Adipocyte (in vitro differentiated cells): Measurements from ENCODE around the gene KDM3B.

Experiments
- DNase-seq: peaks from one replicate; pipeline ENCODE4 v3.0.0-alpha.2; 2015; ENCODE audit warnings: low read depth
- H3K27me3 ChIP-seq: replicated peaks from 2 replicates; pipeline ENCODE4 v1.7.0; 2013; ENCODE audit warnings: mild to moderate bottlenecking, low read length, moderate library complexity; ENCODE audit not compliant: control insufficient read depth, insufficient read depth
- H3K36me3 ChIP-seq: 2 replicates; pipeline ENCODE4 v1.7.0; 2013; ENCODE audit warnings: low read length, mild to moderate bottlenecking, moderate library complexity; ENCODE audit not compliant: control insufficient read depth, insufficient read depth, severe bottlenecking
- H3K4me1 ChIP-seq: 2 replicates; pipeline ENCODE4 v1.7.0; 2013; ENCODE audit warnings: mild to moderate bottlenecking, low read length, moderate library complexity; ENCODE audit not compliant: control insufficient read depth, insufficient read depth
- H3K4me3 ChIP-seq: 2 replicates; pipeline ENCODE4 v1.7.0; 2013; ENCODE audit warnings: mild to moderate bottlenecking, low read length, moderate library complexity
- H3K9ac ChIP-seq: 2 replicates; pipeline ENCODE4 v1.7.0; 2013; ENCODE audit warnings: mild to moderate bottlenecking, low read length, moderate library complexity
- H3K9me3 ChIP-seq: 2 replicates; pipeline ENCODE4 v1.7.0; 2013; ENCODE audit warnings: mild to moderate bottlenecking, low read length, moderate library complexity; ENCODE audit not compliant: control insufficient read depth

The KDM3B gene

DNA sequence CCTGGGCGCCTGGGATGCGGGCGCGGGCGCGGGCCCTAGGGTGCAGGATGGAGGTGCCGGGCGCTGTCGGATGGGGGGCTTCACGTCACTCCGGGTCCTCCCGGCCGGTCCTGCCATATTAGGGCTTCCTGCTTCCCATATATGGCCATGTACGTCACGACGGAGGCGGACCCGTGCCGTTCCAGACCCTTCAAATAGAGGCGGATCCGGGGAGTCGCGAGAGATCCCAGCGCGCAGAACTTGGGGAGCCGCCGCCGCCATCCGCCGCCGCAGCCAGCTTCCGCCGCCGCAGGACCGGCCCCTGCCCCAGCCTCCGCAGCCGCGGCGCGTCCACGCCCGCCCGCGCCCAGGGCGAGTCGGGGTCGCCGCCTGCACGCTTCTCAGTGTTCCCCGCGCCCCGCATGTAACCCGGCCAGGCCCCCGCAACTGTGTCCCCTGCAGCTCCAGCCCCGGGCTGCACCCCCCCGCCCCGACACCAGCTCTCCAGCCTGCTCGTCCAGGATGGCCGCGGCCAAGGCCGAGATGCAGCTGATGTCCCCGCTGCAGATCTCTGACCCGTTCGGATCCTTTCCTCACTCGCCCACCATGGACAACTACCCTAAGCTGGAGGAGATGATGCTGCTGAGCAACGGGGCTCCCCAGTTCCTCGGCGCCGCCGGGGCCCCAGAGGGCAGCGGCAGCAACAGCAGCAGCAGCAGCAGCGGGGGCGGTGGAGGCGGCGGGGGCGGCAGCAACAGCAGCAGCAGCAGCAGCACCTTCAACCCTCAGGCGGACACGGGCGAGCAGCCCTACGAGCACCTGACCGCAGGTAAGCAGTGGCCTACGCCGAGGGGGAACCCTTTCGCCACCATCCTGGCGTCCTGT is 113.0 kb downstream of the KDM3B start, which contains the start of gene EGR1:
TSS of gene EGR1 (plus strand) at position 219 of the 864 bp plus-strand sequence. CDS start at position 502, 283 bp downstream.
- Histone ChIP-seq H3K4me1 (peaks cover 26% of the 10 kb centered on the region), H3K4me3 (peak within 1 kb of the TSS; percentile 90), H3K36me3 (no peaks in the 10 kb centered on the region), H3K9ac (peak within 1 kb of the TSS; percentile 91), H3K27me3 (no peaks in the 10 kb centered on the region), H3K9me3 (no peaks in the 10 kb centered on the region)
- peak; percentile 97 for DNase-seq

DNA sequence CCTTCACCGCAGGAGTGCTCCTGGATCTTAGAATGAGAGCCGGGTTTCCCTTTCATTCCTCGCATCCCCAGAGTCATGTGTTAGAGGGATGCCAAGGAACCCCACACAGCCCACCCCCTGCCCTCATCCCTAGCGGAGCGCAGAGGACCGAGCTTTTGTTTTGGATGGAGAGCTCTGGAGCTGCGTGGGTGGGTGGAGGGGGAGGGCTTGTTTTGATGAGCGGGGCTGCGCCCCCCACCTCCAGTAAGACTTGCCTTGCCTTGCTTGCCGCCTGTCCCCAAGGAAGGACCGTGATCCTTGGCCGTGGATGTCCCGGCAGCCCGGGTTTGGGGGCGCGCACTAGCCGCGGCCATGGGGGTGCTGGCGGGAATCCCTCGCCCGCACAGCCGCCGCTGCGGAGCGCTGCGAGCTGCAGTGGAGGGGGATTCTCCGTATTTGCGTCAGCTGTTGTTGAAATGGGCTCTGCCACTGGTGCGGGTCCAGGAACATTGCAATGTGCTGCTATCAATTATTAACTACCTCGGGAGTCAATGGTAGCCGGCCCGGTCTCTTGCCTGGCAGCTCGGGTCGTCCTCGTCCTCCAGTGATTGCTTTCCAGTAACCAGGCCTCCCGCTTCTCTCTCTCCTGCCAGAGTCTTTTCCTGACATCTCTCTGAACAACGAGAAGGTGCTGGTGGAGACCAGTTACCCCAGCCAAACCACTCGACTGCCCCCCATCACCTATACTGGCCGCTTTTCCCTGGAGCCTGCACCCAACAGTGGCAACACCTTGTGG is 113.8 kb downstream of the KDM3B start:
- Histone ChIP-seq H3K9ac (peak overlapping the region; percentile 71), H3K36me3 (no peaks in the 10 kb centered on the region), H3K4me3 (peak overlapping the region; percentile 90), H3K27me3 (no peaks in the 10 kb centered on the region), H3K4me1 (peaks cover 21% of the 10 kb centered on the region), H3K9me3 (no peaks in the 10 kb centered on the region)
- peak; percentile 50 for DNase-seq

DNA sequence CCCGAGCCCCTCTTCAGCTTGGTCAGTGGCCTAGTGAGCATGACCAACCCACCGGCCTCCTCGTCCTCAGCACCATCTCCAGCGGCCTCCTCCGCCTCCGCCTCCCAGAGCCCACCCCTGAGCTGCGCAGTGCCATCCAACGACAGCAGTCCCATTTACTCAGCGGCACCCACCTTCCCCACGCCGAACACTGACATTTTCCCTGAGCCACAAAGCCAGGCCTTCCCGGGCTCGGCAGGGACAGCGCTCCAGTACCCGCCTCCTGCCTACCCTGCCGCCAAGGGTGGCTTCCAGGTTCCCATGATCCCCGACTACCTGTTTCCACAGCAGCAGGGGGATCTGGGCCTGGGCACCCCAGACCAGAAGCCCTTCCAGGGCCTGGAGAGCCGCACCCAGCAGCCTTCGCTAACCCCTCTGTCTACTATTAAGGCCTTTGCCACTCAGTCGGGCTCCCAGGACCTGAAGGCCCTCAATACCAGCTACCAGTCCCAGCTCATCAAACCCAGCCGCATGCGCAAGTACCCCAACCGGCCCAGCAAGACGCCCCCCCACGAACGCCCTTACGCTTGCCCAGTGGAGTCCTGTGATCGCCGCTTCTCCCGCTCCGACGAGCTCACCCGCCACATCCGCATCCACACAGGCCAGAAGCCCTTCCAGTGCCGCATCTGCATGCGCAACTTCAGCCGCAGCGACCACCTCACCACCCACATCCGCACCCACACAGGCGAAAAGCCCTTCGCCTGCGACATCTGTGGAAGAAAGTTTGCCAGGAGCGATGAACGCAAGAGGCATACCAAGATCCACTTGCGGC is 114.6 kb downstream of the KDM3B start:
- DNase-seq = peak; percentile 36
- Histone ChIP-seq H3K9ac (peak overlapping the region; percentile 71), H3K27me3 (no peaks in the 10 kb centered on the region), H3K9me3 (no peaks in the 10 kb centered on the region), H3K4me3 (peak overlapping the region; percentile 90), H3K4me1 (peaks cover 17% of the 10 kb centered on the region), H3K36me3 (no peaks in the 10 kb centered on the region)

DNA sequence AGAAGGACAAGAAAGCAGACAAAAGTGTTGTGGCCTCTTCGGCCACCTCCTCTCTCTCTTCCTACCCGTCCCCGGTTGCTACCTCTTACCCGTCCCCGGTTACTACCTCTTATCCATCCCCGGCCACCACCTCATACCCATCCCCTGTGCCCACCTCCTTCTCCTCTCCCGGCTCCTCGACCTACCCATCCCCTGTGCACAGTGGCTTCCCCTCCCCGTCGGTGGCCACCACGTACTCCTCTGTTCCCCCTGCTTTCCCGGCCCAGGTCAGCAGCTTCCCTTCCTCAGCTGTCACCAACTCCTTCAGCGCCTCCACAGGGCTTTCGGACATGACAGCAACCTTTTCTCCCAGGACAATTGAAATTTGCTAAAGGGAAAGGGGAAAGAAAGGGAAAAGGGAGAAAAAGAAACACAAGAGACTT is 115.2 kb downstream of the KDM3B start:
- no peak for DNase-seq
- Histone ChIP-seq H3K9me3 (no peaks in the 10 kb centered on the region), H3K4me1 (peaks cover 17% of the 10 kb centered on the region), H3K27me3 (no peaks in the 10 kb centered on the region), H3K4me3 (no peak overlapping the region), H3K9ac (no peak overlapping the region), H3K36me3 (no peaks in the 10 kb centered on the region)

DNA sequence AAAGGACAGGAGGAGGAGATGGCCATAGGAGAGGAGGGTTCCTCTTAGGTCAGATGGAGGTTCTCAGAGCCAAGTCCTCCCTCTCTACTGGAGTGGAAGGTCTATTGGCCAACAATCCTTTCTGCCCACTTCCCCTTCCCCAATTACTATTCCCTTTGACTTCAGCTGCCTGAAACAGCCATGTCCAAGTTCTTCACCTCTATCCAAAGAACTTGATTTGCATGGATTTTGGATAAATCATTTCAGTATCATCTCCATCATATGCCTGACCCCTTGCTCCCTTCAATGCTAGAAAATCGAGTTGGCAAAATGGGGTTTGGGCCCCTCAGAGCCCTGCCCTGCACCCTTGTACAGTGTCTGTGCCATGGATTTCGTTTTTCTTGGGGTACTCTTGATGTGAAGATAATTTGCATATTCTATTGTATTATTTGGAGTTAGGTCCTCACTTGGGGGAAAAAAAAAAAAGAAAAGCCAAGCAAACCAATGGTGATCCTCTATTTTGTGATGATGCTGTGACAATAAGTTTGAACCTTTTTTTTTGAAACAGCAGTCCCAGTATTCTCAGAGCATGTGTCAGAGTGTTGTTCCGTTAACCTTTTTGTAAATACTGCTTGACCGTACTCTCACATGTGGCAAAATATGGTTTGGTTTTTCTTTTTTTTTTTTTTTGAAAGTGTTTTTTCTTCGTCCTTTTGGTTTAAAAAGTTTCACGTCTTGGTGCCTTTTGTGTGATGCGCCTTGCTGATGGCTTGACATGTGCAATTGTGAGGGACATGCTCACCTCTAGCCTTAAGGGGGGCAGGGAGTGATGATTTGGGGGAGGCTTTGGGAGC is 115.9 kb downstream of the KDM3B start:
- Histone ChIP-seq H3K4me1 (peaks cover 14% of the 10 kb centered on the region), H3K36me3 (no peaks in the 10 kb centered on the region), H3K4me3 (no peak overlapping the region), H3K9ac (no peak overlapping the region), H3K27me3 (no peaks in the 10 kb centered on the region), H3K9me3 (no peaks in the 10 kb centered on the region)
- peak; percentile 74 for DNase-seq

DNA sequence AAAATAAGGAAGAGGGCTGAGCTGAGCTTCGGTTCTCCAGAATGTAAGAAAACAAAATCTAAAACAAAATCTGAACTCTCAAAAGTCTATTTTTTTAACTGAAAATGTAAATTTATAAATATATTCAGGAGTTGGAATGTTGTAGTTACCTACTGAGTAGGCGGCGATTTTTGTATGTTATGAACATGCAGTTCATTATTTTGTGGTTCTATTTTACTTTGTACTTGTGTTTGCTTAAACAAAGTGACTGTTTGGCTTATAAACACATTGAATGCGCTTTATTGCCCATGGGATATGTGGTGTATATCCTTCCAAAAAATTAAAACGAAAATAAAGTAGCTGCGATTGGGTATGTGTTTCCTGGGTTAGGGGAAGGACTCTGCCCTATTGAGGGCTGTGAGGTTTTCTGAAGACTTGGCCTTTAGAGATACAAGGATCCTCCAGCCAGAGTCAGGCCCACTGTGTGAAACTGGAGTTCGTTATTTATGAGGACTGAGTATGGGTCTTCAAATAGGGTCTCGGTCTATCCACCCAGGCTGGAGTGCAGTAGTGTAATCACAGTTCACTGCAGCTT is 116.6 kb downstream of the KDM3B start:
- Histone ChIP-seq H3K9me3 (no peaks in the 10 kb centered on the region), H3K4me3 (no peak overlapping the region), H3K9ac (no peak overlapping the region), H3K27me3 (no peaks in the 10 kb centered on the region), H3K4me1 (peaks cover 11% of the 10 kb centered on the region), H3K36me3 (no peaks in the 10 kb centered on the region)
- DNase-seq = peak; percentile 84

DNA sequence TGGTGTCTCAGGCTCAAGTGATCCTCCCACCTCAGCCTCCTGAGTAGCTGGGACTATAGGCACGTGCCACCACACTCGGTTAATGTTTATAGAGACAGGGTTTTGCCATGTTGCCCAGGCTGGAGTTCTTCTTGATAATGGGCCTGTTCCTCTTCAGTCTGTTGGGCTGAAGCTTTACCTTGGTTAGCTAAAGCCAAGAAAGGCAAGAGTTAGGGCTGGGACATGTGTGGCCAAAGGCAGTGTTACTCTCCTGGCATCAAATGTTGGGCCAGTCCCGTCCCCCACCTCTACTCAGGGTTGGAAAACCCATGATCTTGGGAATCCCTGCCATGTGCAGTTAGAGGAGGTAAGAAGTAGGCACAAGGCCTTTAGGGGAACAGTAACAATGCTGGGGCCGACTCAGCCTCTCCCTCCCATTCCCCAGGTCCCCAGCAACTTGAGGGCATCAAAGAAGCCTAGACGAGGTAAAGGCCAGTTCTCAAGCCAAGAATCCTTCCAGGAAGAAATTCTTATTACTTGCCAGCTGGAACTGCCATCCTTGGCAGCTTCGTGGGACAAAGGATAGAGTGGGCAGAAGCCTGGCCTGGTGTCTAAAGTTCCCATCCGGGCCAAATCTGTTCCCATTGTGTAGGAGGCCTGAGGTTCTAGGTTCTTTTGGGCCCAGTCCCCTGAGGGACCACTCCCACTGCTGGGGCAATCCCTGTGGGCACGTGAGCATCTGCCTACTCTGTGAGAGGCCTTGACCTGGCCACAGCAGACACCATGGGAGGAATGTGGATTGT is 117.2 kb downstream of the KDM3B start:
- DNase-seq = peak; percentile 94
- Histone ChIP-seq H3K27me3 (no peaks in the 10 kb centered on the region), H3K9me3 (no peaks in the 10 kb centered on the region), H3K36me3 (no peaks in the 10 kb centered on the region), H3K4me1 (peaks cover 11% of the 10 kb centered on the region), H3K4me3 (no peak overlapping the region), H3K9ac (no peak overlapping the region)

DNA sequence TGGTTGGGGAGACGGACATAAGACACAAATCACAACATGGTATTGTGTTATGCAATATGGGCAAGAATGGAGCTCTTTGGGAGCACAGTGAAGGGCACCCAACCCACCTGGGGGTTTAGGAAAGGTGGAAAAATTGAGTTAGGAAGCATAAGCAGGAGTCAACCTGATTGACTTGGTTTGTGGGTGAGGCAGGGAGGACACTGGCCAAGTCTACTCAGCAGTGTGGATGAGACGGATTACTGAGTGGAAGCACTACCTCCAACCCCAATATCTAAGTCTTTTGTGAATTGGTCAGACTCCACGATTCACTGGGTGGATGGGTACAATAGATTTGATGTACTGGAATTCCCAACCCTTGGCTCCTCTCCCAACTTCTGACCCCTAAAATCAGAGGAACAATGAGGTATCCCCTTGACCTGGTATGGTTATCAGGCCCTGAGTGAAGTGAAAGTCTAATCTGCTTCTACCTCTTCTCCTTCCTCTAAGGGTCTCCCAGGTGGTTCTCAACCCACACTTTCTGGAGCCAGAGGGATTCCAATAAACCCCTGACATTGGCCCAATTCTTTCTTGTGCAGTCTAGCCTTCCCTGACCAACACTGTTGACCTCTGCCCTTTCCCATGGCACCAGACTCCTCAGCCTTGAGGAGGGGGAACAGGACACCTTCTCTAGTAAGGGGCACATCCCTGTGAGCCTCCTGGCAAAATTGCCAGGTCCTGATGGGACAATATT is 118.0 kb downstream of the KDM3B start:
- no peak overlapping the region for H3K4me3 ChIP-seq
- no peaks in the 10 kb centered on the region for H3K36me3 ChIP-seq
- peaks cover 11% of the 10 kb centered on the region for H3K4me1 ChIP-seq
- H3K27me3 ChIP-seq = no peaks in the 10 kb centered on the region
- no peak overlapping the region for H3K9ac ChIP-seq
- H3K9me3 ChIP-seq = no peaks in the 10 kb centered on the region
- no peak for DNase-seq

DNA sequence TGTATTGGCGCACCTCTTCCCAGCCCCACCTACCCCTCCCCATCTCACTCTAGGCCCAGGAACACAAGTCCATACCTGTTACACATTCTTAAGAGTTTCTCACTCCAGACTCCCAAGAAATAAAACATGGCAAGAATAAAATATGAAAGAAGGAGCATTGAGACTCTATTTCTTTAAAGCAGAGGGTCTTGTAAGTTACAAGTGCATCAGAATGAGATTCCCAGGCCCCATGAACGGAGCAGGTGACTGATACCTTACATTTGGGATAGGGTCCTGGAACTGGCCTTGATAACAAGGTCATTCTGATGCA is 118.5 kb downstream of the KDM3B start:
- no peak for DNase-seq
- Histone ChIP-seq H3K36me3 (no peaks in the 10 kb centered on the region), H3K27me3 (no peaks in the 10 kb centered on the region), H3K9me3 (no peaks in the 10 kb centered on the region), H3K4me3 (no peak overlapping the region), H3K9ac (no peak overlapping the region), H3K4me1 (peaks cover 8% of the 10 kb centered on the region)
